Astrocyte (in vitro differentiated cells and primary cell): ENCODE data around the gene C5.

Experiments
- EZH2 ChIP-seq: IDR thresholded peaks from 2 replicates; pipeline ENCODE4 v1.6.1; 2012; ENCODE audit warnings: mild to moderate bottlenecking, low read length, inconsistent platforms; ENCODE audit not compliant: insufficient read depth
- TF ChIP-seq, protein P1 (sequence below): IDR thresholded peaks from 2 replicates; pipeline ENCODE4 v1.5.1; 2011; ENCODE audit warnings: low read depth, mild to moderate bottlenecking, inconsistent platforms, low read length, moderate library complexity; ENCODE audit not compliant: insufficient read depth

- TF ChIP-seq, protein P1, sequence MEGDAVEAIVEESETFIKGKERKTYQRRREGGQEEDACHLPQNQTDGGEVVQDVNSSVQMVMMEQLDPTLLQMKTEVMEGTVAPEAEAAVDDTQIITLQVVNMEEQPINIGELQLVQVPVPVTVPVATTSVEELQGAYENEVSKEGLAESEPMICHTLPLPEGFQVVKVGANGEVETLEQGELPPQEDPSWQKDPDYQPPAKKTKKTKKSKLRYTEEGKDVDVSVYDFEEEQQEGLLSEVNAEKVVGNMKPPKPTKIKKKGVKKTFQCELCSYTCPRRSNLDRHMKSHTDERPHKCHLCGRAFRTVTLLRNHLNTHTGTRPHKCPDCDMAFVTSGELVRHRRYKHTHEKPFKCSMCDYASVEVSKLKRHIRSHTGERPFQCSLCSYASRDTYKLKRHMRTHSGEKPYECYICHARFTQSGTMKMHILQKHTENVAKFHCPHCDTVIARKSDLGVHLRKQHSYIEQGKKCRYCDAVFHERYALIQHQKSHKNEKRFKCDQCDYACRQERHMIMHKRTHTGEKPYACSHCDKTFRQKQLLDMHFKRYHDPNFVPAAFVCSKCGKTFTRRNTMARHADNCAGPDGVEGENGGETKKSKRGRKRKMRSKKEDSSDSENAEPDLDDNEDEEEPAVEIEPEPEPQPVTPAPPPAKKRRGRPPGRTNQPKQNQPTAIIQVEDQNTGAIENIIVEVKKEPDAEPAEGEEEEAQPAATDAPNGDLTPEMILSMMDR = peak; percentile 12
- no peak for TF ChIP-seq EZH2
Measured at GRCh38 chr9:121071756-121072421, 21.8 kb upstream of the C5 start.
